Measurements from ENCODE around the gene CSNK2B.

Gene CSNK2B

GRCh38 chr6:31711233-31711632 is 45.4 kb downstream of the CSNK2B start:
- DNase-seq (ENCODE audit: low spot score): no peak

GRCh38 chr6:31712296-31712695 is 46.4 kb downstream of the CSNK2B start:
- DNase-seq (ENCODE audit: low spot score): no peak

GRCh38 chr6:31713465-31713864 is 47.6 kb downstream of the CSNK2B start:
- no peak for DNase-seq (ENCODE audit: low spot score)

GRCh38 chr6:31713991-31714684 is 48.3 kb downstream of the CSNK2B start:
- DNase-seq (ENCODE audit: low spot score): no peak

- DNase-seq (ENCODE audit: low spot score): no peak
Observed at GRCh38 chr6:31715022-31715958, 49.4 kb downstream of the CSNK2B start, which contains the start of gene LY6G6D. TSS of gene LY6G6D (plus strand) at chr6:31715348. CDS start at chr6:31715356, 8 bp downstream.

- no peak for DNase-seq (ENCODE audit: low spot score)
Observed at GRCh38 chr6:31717499-31718222, 51.8 kb downstream of the CSNK2B start.

- no peak for DNase-seq (ENCODE audit: low spot score)
Observed at GRCh38 chr6:31718265-31718664, 52.4 kb downstream of the CSNK2B start.

- no peak for DNase-seq (ENCODE audit: low spot score)
Observed at GRCh38 chr6:31719001-31719400, 53.1 kb downstream of the CSNK2B start.

Measured in AG08396 (cell line).